C4-2B (cell line): ENCODE data around the gene PRIMPOL.

Source experiments
- H3K27ac ChIP-seq: fragments of 450-650 bp; 2 replicates; pipeline ENCODE4 v1.5.1; 2017
- CTCF ChIP-seq: fragments of 450-650 bp; conservative IDR thresholded peaks from 2 replicates; pipeline ENCODE4 v1.5.1; 2017; ENCODE audit warnings: mild to moderate bottlenecking
- ZFX ChIP-seq: fragments of 450-650 bp; IDR thresholded peaks from 2 replicates; pipeline ENCODE4 v1.6.1; 2017

The PRIMPOL gene

GRCh38 chr4:184672741-184673140 lies 23.2 kb downstream of the PRIMPOL start:
- no peak overlapping the region for H3K27ac ChIP-seq
- no peak for TF ChIP-seq CTCF
- TF ChIP-seq ZFX, result no peak

- no peak for TF ChIP-seq ZFX
- no peak for TF ChIP-seq CTCF
- H3K27ac ChIP-seq, result no peak overlapping the region
Measured at GRCh38 chr4:184674011-184674410, 24.5 kb downstream of the PRIMPOL start.

- no peak overlapping the region for H3K27ac ChIP-seq
- TF ChIP-seq CTCF (no peak), ZFX (no peak)
Measured at GRCh38 chr4:184675018-184675417, 25.5 kb downstream of the PRIMPOL start.

GRCh38 chr4:184675821-184676492 lies 26.4 kb downstream of the PRIMPOL start:
- no peak overlapping the region for H3K27ac ChIP-seq
- TF ChIP-seq ZFX (no peak), CTCF (no peak)

- TF ChIP-seq ZFX, result no peak
- TF ChIP-seq CTCF, result no peak
- no peak overlapping the region for H3K27ac ChIP-seq
Measured at GRCh38 chr4:184680698-184681097, 31.2 kb downstream of the PRIMPOL start.

- no peak for TF ChIP-seq CTCF
- TF ChIP-seq ZFX, result no peak
- no peak overlapping the region for H3K27ac ChIP-seq
Measured at GRCh38 chr4:184681916-184682315, 32.4 kb downstream of the PRIMPOL start.

- no peak overlapping the region for H3K27ac ChIP-seq
- TF ChIP-seq ZFX (no peak), CTCF (no peak)
Measured at GRCh38 chr4:184684491-184685189, 35.1 kb downstream of the PRIMPOL start.
